Measurements from ENCODE around the gene ZFYVE16.
"Not testable (repeated sequence)": the region's sequence is repeated elsewhere in the genome, so short reads cannot be mapped to it uniquely, and the experiment has no call there.

ZFYVE16 gene

DNA sequence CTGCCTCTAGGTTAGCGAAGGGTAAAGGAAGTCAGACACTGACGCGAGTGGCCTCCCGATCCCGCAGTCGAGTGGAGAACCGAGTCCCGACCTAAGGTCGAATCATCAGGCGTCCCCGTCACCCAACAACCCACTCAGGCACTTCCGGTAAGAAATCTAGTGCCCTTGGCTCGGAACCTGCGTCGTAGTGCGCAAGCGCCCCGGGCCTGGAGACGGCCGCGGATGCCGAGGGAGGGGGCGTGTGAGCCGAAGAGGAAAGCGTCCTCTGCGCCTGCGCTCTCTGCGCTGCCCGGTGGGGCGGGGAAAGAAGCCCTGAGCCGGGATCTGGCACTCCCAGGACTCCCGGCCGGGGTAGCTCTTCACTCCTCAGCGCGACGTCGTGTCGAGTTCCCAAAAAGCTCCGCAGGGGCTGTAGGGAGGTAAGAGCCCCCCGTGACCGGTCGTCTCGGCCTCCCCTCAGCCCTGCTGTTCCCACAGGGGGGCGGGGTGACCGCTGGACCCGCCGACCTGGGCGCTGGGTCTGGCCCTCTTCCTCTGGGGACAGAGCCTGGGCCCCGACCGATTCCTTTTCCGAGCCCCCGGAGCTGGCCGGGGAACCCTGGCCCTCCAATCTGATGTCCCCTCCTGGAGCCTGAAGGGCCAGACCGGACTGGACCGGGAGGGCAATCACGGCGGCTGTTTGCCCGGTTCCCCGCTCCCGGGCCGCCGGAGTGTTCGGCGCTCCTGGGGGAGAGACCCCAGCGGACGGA is at the start of gene ZFYVE16:
Gene ZFYVE16, plus strand, starts transcription at position 330 of the 749 bp plus-strand sequence. CDS start 26,084 bp downstream, outside the sequence.
- peak; percentile 86 for DNase-seq (ENCODE audit: low read depth, low spot score)

- DNase-seq (ENCODE audit: low read depth, low spot score), result no peak
These were observed 46.9 kb upstream of the ZFYVE16 start for GRCh38 chr5:80360914-80361444.

DNA sequence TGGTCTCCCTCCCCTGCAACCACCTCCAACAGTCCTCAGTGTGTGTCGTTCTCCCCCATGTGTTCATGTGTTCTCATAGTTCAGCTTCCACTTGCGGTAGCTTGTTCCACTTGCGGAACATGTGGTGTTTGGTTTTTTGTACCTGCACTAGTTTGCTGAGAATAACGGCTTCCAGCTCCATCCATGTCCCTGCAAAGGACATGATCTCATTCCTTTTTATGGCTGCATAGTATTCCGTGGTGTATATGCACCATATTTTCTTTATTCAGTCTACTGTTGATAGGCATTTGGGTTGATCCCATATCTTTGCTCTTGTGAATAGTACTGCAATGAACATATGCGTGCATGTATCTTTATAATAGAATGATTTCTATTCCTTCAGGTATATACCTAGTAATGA is 43.0 kb upstream of the ZFYVE16 start:
- no peak for DNase-seq (ENCODE audit: low read depth, low spot score)

GRCh38 chr5:80368661-80369480 is 39.0 kb upstream of the ZFYVE16 start:
- no peak for DNase-seq (ENCODE audit: low read depth, low spot score)

- no peak for DNase-seq (ENCODE audit: low read depth, low spot score)
These were observed 38.3 kb upstream of the ZFYVE16 start for GRCh38 chr5:80369521-80369920.

DNA sequence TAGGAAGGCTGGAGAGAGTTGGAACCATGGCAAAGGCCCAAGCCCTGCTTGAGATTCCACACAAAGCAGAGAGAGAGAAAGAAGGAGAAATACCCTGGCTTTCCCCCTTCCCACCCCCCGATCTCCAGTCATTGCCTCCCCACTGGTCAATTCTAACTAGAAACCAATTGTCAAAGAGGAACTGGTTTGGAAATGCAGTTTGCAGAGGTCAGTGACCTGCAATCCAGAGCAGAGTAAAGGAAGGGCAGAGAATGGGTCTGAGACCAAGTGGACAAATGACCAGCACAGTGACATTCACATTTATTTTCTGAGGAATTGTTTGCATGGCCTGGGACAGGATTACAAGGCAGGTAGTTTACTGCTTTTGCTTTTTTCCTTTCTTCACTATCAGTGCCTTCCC is 37.5 kb upstream of the ZFYVE16 start:
- no peak for DNase-seq (ENCODE audit: low read depth, low spot score)

GRCh38 chr5:80372780-80373179 is 35.1 kb upstream of the ZFYVE16 start:
- DNase-seq (ENCODE audit: low read depth, low spot score), result no peak

DNA sequence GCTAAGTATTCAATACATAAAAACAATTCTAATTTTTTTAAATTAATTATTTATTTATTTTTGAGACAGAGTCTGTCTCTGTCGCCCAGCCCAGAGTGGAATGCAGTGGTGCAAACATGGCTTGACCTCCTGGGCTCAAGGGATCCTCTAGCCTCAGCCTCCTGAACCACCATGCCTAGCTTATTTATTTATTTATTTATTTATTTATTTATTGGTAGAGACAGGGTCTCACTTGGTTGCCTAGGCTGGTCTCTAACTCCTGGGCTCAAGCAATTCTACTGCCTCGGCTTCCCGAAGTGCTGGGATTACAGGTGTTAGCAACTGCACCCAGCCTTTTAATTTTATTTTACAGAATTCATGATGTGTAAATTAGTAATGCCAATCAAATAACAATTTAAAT is 33.7 kb upstream of the ZFYVE16 start:
- no peak for DNase-seq (ENCODE audit: low read depth, low spot score)

- DNase-seq (ENCODE audit: low read depth, low spot score), result no peak
These were observed 31.3 kb upstream of the ZFYVE16 start for GRCh38 chr5:80376557-80376956.

GRCh38 chr5:80382488-80382887 is 25.4 kb upstream of the ZFYVE16 start:
- no peak for DNase-seq (ENCODE audit: low read depth, low spot score)

DNA sequence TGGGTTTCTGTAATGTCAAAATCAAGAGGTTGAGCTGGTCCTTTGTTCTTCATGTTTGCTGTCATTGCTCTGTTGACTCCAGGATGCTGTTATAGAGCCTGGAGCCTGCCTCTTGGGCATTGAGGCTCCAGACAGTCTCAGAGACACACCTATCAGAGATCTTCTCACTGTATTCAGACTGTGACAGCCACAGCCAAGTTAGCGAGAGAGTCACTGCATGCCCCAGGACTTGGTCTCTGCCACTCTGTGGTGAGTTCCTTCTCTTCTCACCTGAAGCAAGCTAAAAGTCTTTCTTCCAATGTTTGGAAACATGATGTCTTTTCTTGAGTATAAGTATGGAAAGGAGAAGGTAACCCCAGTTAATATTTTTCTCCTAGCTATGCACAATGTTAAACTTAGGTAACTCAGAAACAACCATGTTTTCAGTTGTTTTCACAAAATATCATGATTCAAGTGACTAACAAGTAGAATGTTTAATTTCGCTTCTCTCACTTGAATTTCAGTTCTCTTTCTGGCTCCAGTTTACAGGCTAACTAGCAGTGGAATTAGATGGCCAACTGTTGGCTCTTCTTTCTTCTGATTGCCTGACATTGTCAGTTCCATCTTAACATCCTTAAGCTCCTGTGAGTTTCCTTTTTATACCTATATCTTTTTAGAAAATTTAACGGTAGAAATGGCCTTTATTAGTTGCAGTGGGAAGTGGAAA is 20.6 kb upstream of the ZFYVE16 start:
- no peak for DNase-seq (ENCODE audit: low read depth, low spot score)

- DNase-seq (ENCODE audit: low read depth, low spot score), result no peak
These were observed 18.3 kb upstream of the ZFYVE16 start for GRCh38 chr5:80389580-80389979.

GRCh38 chr5:80390413-80390812 is 17.5 kb upstream of the ZFYVE16 start:
- DNase-seq (ENCODE audit: low read depth, low spot score), result not testable (repeated sequence)

DNA sequence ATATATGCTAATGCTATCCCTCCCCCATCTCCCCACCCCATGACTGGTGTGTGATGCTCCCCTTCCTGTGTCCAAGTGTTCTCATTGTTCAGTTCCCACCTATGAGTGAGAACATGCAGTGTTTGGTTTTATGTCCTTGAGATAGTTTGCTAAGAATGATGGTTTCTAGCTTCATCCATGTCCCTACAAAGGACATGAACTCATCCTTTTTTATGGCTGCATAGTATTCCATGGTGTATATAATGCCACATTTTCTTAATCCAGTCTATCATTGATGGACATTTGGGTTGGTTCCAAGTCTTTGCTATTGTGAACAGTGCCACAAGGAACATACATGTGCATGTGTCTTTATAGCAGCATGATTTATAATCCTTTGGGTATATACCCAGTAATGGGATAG is 16.6 kb upstream of the ZFYVE16 start:
- not testable (repeated sequence) for DNase-seq (ENCODE audit: low read depth, low spot score)

DNA sequence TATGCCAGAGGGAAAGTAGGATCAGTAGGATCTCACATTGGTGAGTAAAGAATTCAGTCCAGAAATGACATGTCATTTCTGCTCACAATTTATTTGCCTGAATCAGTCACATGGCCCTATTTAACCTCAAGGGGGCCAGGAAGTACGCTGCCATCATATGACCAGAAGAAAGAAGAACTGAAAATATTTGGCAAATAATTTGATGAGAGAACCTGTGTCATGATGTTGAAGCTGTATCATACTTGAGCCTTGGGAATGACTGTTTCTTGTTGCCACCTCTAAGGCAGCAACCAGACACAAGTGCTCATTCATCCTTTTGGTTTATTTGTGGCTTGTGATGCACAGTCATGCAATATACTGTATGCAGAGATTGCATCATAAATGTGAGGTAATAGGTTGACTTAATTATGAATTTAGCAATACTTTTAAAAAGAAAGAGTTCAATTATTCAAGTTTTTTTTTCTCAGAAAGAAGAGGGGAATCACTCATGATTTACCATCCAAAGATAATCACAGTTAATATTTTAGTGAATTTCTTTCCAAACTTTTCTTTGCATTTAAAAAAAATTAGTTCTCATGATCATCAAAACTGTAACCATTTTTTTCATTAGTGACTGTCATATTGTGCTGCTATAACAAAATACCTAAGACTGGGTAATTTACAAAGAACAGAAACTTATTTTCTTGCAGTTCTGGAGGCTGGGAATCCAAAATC is 8.2 kb upstream of the ZFYVE16 start:
- no peak for DNase-seq (ENCODE audit: low read depth, low spot score)

GRCh38 chr5:80400368-80400767 is 7.5 kb upstream of the ZFYVE16 start:
- not testable (repeated sequence) for DNase-seq (ENCODE audit: low read depth, low spot score)

- no peak for DNase-seq (ENCODE audit: low read depth, low spot score)
These were observed 4.1 kb upstream of the ZFYVE16 start for GRCh38 chr5:80403782-80404181.

- no peak for DNase-seq (ENCODE audit: low read depth, low spot score)
These were observed 707 bp upstream of the ZFYVE16 start for GRCh38 chr5:80406980-80407734.

DNA sequence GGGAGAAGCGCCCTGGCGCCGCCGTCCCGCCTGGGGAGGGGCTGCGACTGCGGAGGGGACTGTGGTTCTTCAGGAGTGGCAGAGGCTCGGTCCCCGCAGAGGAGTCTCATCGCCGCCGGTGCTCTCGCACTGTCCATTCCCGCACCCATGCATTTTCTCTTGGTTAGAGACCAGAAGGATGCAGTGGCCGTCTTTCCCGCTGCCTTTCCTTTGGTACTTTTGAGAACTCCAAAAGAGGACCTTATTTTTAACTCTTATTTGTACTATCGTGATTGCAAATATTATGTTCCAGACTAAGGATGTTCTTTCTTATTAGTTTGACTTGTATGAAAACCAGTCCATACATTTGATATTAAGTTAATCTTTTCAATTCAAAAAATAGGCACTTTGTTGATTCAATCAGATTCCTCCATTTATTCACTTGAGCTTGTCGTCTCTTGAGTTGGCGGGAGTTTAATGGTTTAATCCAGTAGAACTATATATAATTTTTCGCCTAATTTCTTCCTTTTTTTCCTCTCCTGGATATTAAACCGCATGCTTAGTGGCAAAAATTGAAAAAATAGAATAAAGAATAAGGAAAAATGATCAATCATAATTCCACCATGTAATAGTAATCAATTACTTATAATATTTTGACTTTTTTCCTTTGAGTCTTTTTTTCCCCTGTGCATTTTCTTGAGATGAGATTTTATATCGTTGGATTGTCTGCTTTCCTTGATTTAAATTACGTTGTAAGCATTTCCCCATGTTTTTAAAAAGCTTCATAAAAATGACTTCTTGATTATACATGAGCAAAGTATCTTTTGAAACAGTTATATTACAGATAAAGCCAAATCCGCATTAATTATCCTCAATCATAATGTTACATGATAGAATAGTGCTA is 861 bp downstream of the ZFYVE16 start:
- DNase-seq (ENCODE audit: low read depth, low spot score), result no peak
